ENCODE results near the gene GSG1L. TPM values are rescaled to one million over a fixed set of nuclear protein-coding genes. Genes with fewer than 3 reads are reported as not detected.

Gene GSG1L
- total RNA-seq, 2 donors from 2014 or later = 13.9 to 34.7 TPM

- H3K9me3 ChIP-seq = no peaks in the 10 kb centered on the region
- H3K4me3 ChIP-seq = no peak overlapping the region
- H3K4me1 ChIP-seq = no peaks in the 10 kb centered on the region
- no peaks in the 10 kb centered on the region for H3K27me3 ChIP-seq
- no peak overlapping the region for H3K27ac ChIP-seq
- no peaks in the 10 kb centered on the region for H3K36me3 ChIP-seq
- TF ChIP-seq CTCF (IDR thresholded peaks at IDR 0.05) = no peak
- no peak for DNase-seq (ENCODE audit: low spot score)
Observed at GRCh38 chr16:27847030-27847550, 216.4 kb downstream of the GSG1L start.

GRCh38 chr16:27844826-27845225 is 218.7 kb downstream of the GSG1L start:
- no peak overlapping the region for H3K27ac ChIP-seq
- no peaks in the 10 kb centered on the region for H3K9me3 ChIP-seq
- H3K4me1 ChIP-seq = no peaks in the 10 kb centered on the region
- no peaks in the 10 kb centered on the region for H3K27me3 ChIP-seq
- H3K36me3 ChIP-seq = no peaks in the 10 kb centered on the region
- no peak for DNase-seq (ENCODE audit: low spot score)
- H3K4me3 ChIP-seq = no peak overlapping the region
- TF ChIP-seq CTCF (IDR thresholded peaks at IDR 0.05) = no peak

GRCh38 chr16:27843800-27844199 is 219.7 kb downstream of the GSG1L start:
- Histone ChIP-seq H3K9me3 (no peaks in the 10 kb centered on the region), H3K4me3 (no peak overlapping the region), H3K27ac (no peak overlapping the region), H3K36me3 (no peaks in the 10 kb centered on the region), H3K27me3 (no peaks in the 10 kb centered on the region), H3K4me1 (no peaks in the 10 kb centered on the region)
- no peak for TF ChIP-seq CTCF (IDR thresholded peaks at IDR 0.05)
- DNase-seq (ENCODE audit: low spot score) = no peak

- DNase-seq (ENCODE audit: low spot score) = no peak
- TF ChIP-seq CTCF (IDR thresholded peaks at IDR 0.05) = no peak
- Histone ChIP-seq H3K4me3 (no peak overlapping the region), H3K27ac (no peak overlapping the region), H3K36me3 (no peaks in the 10 kb centered on the region), H3K27me3 (no peaks in the 10 kb centered on the region), H3K9me3 (no peaks in the 10 kb centered on the region), H3K4me1 (no peaks in the 10 kb centered on the region)
Observed at GRCh38 chr16:27841911-27842310, 221.6 kb downstream of the GSG1L start.

- no peak for TF ChIP-seq CTCF (IDR thresholded peaks at IDR 0.05)
- no peak overlapping the region for H3K27ac ChIP-seq
- no peaks in the 10 kb centered on the region for H3K36me3 ChIP-seq
- H3K27me3 ChIP-seq = no peaks in the 10 kb centered on the region
- DNase-seq (ENCODE audit: low spot score) = no peak
- H3K4me1 ChIP-seq = no peaks in the 10 kb centered on the region
- H3K4me3 ChIP-seq = no peak overlapping the region
- no peaks in the 10 kb centered on the region for H3K9me3 ChIP-seq
Observed at GRCh38 chr16:27841061-27841801, 222.3 kb downstream of the GSG1L start.

All from right atrium auricular region (tissue), 2 donors.